GM12878 (cell line): Measurements from ENCODE around the gene BRME1.

Experiments used
- EP300 ChIP-seq, 2 experiments: fragments of 150-350 bp in 1 of 2; IDR thresholded peaks; 2 replicates each; pipeline ENCODE4 v1.6.1; 2011 to 2012; ENCODE audit warnings: low read depth in 2 of 2, low read length in 2 of 2, borderline replicate concordance in 1 of 2, improper control_type of control experiment in 1 of 2, inconsistent platforms in 1 of 2; ENCODE audit not compliant: control insufficient read depth in 1 of 2
- SUPT20H ChIP-seq: IDR thresholded peaks from 2 replicates; pipeline ENCODE4 v1.6.1; 2011; ENCODE audit warnings: low read depth, mild to moderate bottlenecking, low read length, moderate library complexity, borderline replicate concordance; ENCODE audit not compliant: control insufficient read depth
- TAF1 ChIP-seq: IDR thresholded peaks from 2 replicates; pipeline ENCODE4 v1.6.1; 2011; ENCODE audit warnings: mild to moderate bottlenecking, low read depth, low read length, borderline replicate concordance
- TF ChIP-seq, protein P1 (sequence below): fragments of 450-650 bp; IDR thresholded peaks from 2 replicates; pipeline ENCODE4 v1.6.1; 2016; ENCODE audit warnings: mild to moderate bottlenecking
- TF ChIP-seq, protein P2 (sequence below): IDR thresholded peaks from 2 replicates; pipeline ENCODE4 v1.6.1; 2012; ENCODE audit warnings: mild to moderate bottlenecking, low read depth, low read length

DNA sequence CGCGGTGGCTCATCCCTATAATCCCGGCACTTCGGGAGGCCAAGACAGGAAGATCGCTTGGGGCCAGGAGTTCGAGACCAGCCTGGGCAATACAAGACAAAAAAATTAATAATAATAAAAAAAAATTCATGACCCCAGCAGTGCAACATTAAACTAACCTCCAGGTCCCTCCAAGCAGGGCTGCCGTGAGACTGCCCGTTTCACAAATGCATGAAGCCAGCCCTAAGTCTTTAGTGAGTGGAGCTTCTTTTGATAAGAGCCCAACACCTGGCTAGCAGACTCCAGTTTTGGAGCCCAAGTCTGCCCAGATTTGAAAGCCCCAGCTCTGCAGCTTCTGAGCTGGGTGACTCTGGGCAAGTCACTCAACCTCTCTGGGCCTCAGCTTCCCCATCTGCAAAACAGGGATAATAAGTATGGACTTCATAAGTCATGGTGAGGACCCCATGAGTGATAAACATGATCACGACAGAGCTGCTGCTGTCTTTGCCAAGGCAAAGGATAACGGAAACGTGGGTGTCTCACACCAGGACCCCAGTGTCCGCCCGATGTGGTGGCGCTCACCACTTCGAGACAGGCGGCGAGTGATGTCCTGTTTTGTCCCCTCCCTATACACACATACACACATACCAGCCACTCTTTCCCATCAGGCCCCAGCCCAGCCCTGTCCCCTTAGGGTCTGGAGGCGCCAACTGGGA lies 67.3 kb downstream of the BRME1 start:
- no peak for TF ChIP-seq TAF1
- TF ChIP-seq, protein P1, sequence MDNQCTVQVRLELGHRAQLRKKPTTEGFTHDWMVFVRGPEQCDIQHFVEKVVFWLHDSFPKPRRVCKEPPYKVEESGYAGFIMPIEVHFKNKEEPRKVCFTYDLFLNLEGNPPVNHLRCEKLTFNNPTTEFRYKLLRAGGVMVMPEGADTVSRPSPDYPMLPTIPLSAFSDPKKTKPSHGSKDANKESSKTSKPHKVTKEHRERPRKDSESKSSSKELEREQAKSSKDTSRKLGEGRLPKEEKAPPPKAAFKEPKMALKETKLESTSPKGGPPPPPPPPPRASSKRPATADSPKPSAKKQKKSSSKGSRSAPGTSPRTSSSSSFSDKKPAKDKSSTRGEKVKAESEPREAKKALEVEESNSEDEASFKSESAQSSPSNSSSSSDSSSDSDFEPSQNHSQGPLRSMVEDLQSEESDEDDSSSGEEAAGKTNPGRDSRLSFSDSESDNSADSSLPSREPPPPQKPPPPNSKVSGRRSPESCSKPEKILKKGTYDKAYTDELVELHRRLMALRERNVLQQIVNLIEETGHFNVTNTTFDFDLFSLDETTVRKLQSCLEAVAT: 0 out of 2 replicates have a peak, but pooled peaks have one; percentile 18
- no peak for TF ChIP-seq SUPT20H
- TF ChIP-seq, protein P2, sequence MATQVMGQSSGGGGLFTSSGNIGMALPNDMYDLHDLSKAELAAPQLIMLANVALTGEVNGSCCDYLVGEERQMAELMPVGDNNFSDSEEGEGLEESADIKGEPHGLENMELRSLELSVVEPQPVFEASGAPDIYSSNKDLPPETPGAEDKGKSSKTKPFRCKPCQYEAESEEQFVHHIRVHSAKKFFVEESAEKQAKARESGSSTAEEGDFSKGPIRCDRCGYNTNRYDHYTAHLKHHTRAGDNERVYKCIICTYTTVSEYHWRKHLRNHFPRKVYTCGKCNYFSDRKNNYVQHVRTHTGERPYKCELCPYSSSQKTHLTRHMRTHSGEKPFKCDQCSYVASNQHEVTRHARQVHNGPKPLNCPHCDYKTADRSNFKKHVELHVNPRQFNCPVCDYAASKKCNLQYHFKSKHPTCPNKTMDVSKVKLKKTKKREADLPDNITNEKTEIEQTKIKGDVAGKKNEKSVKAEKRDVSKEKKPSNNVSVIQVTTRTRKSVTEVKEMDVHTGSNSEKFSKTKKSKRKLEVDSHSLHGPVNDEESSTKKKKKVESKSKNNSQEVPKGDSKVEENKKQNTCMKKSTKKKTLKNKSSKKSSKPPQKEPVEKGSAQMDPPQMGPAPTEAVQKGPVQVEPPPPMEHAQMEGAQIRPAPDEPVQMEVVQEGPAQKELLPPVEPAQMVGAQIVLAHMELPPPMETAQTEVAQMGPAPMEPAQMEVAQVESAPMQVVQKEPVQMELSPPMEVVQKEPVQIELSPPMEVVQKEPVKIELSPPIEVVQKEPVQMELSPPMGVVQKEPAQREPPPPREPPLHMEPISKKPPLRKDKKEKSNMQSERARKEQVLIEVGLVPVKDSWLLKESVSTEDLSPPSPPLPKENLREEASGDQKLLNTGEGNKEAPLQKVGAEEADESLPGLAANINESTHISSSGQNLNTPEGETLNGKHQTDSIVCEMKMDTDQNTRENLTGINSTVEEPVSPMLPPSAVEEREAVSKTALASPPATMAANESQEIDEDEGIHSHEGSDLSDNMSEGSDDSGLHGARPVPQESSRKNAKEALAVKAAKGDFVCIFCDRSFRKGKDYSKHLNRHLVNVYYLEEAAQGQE: no peak
- no peak for TF ChIP-seq EP300 (IDR thresholded peaks at IDR 0.05; ENCODE audit: borderline replicate concordance in 1 of 2, control insufficient read depth in 1 of 2, low read depth in 2 of 2, low read length in 2 of 2)
